Activated CD4-positive, alpha-beta T cell treated with anti-CD3 and anti-CD28 coated beads, Interleukin-2, amount 10 ng/mL, durations not matched to agents 24 days and 14 days (primary cell): Measurements from ENCODE around the gene RPL10A. TPM values are rescaled to one million over a fixed set of nuclear protein-coding genes. Genes with fewer than 3 reads are reported as not detected.

Source experiments
- total RNA-seq: library from RNA; stranded (reverse); gene quantifications from 2 replicates; pipeline ENCODE4 v1.2.3, GENCODE V29; 2022

The RPL10A gene
- total RNA-seq, 1 donor from 2014 or later: 1,702 TPM

Other genes with a start within 250 kb of the RPL10A start
- gene ZNF76, start 208.7 kb upstream of the RPL10A start, total RNA-seq: 31.0 and 31.4 TPM in 2 replicates
- 103 and 113 TPM in 2 replicates for gene DEF6, start 170.6 kb upstream of the RPL10A start, total RNA-seq
- gene PPARD, start 125.8 kb upstream of the RPL10A start, total RNA-seq: 19.0 TPM in 2 replicates
- gene FANCE, start 16.1 kb upstream of the RPL10A start, total RNA-seq: 19.6 and 22.1 TPM in 2 replicates
- 1.7 and 2.2 TPM in 2 replicates for gene TEAD3, start 28.7 kb downstream of the RPL10A start, total RNA-seq
- gene TULP1, start 44.5 kb downstream of the RPL10A start, total RNA-seq: not detected in 2 replicates
- gene FKBP5, start 220.5 kb downstream of the RPL10A start, total RNA-seq: 85.0 and 85.1 TPM in 2 replicates